Naive B cell (primary cell): ENCODE data around the gene PTMS. TPM values are rescaled to one million over a fixed set of nuclear protein-coding genes. Genes with fewer than 3 reads are reported as not detected.

Source experiments
- ATAC-seq, 2 donors: fragments of 150-1000 bp; cut with Tn5 transposase; 2 replicates each; pipeline ENCODE4 v1.10.0; 2021; ENCODE audit warnings: low read depth in 2 of 2, mild to moderate bottlenecking in 2 of 2, moderate library complexity in 2 of 2
- DNase-seq: peaks from one replicate; pipeline ENCODE4 v3.0.0; 2022
- H3K27ac Mint-ChIP-seq, 6 donors: one replicate each; pipeline ENCODE4 v1.8.0; 2020 to 2022; ENCODE audit warnings: mild to moderate bottlenecking in 6 of 6, mixed read lengths in 6 of 6, moderate library complexity in 5 of 6, inconsistent platforms in 2 of 6
- H3K27me3 Mint-ChIP-seq, 3 donors: one replicate each; pipeline ENCODE4 v1.8.0; 2021 to 2022; ENCODE audit warnings: mixed read lengths in 3 of 3, mild to moderate bottlenecking in 1 of 3
- H3K36me3 Mint-ChIP-seq, 2 donors: one replicate each; pipeline ENCODE4 v1.8.0; 2020 to 2022; ENCODE audit warnings: mixed read lengths in 2 of 2, inconsistent platforms in 1 of 2, mild to moderate bottlenecking in 1 of 2
- H3K4me1 Mint-ChIP-seq, 3 donors: one replicate each; pipeline ENCODE4 v1.8.0; 2020 to 2022; ENCODE audit warnings: mixed read lengths in 3 of 3, inconsistent platforms in 1 of 3, mild to moderate bottlenecking in 1 of 3, moderate library complexity in 1 of 3
- H3K4me3 Mint-ChIP-seq, 8 donors: one replicate each; pipeline ENCODE4 v1.8.0; 2020 to 2022; ENCODE audit warnings: mild to moderate bottlenecking in 8 of 8, mixed read lengths in 8 of 8, moderate library complexity in 8 of 8, inconsistent platforms in 2 of 8
- H3K9me3 Mint-ChIP-seq, 7 donors: one replicate each; pipeline ENCODE4 v1.8.0; 2020 to 2022; ENCODE audit warnings: mixed read lengths in 7 of 7, mild to moderate bottlenecking in 5 of 7, inconsistent platforms in 2 of 7, moderate library complexity in 1 of 7
- polyA plus RNA-seq, 6 donors: library from polyadenylated mRNA; unstranded; fragments of 300-500 nt; fragmentation: Illumina TruSeq; gene quantifications; one replicate each; pipeline ENCODE4 v1.2.3, GENCODE V29; 2021; ENCODE audit warnings: low read depth in 6 of 6

Gene PTMS
- polyA plus RNA-seq, 6 donors from 2014 or later = 0.38 TPM; not detected in 5

- Mint-ChIP-seq H3K27me3 (peaks cover 43 to 90% (median 88%) of the 10 kb centered on the region in 3 donors), H3K4me3 (no peak overlapping the region), H3K9me3 (peaks cover 0 to 1% (median 0%) of the 10 kb centered on the region in 7 donors), H3K27ac (no peak overlapping the region), H3K36me3 (peaks cover 0 to 4% of the 10 kb centered on the region in 2 donors), H3K4me1 (peaks cover 36 to 47% (median 42%) of the 10 kb centered on the region in 3 donors)
- DNase-seq = no peak
- ATAC-seq = no peak
Measured at GRCh38 chr12:6770094-6770493, 3.9 kb downstream of the PTMS start.

DNA sequence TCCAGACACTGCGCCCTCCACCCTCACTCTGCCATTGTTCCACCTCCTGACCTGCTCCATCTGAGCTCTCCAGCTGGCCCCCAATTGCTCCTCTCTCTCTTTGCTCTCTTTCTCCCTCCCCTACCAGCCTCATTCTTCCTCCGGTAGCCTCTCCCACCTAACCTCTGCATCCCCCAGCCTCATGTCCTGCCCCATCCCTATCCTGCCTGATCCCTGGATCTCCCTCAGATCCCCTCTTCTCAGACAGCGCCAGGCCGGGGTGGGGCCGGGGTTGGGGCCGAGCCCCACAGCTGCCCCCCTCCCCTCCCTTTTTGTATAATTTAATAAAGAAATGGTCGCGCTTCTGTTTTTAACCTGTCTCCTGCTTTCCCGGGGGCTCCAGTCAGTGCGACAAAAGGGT lies 4.4 kb downstream of the PTMS start:
- H3K4me3 Mint-ChIP-seq = no peak overlapping the region
- H3K27me3 Mint-ChIP-seq = peaks cover 43 to 90% (median 88%) of the 10 kb centered on the region in 3 donors
- H3K27ac Mint-ChIP-seq = no peak overlapping the region
- H3K4me1 Mint-ChIP-seq = peaks cover 32 to 43% (median 37%) of the 10 kb centered on the region in 3 donors
- DNase-seq = no peak
- peaks cover 0 to 8% of the 10 kb centered on the region in 2 donors for H3K36me3 Mint-ChIP-seq
- peaks cover 0 to 1% (median 0%) of the 10 kb centered on the region in 7 donors for H3K9me3 Mint-ChIP-seq
- ATAC-seq = no peak

GRCh38 chr12:6771091-6771495 lies 4.9 kb downstream of the PTMS start:
- peaks cover 0 to 8% of the 10 kb centered on the region in 2 donors for H3K36me3 Mint-ChIP-seq
- DNase-seq = no peak
- peaks cover 0 to 1% (median 0%) of the 10 kb centered on the region in 7 donors for H3K9me3 Mint-ChIP-seq
- ATAC-seq = no peak
- no peak overlapping the region for H3K27ac Mint-ChIP-seq
- H3K4me1 Mint-ChIP-seq = peaks cover 32 to 42% (median 33%) of the 10 kb centered on the region in 3 donors
- H3K27me3 Mint-ChIP-seq = peaks cover 47 to 92% (median 89%) of the 10 kb centered on the region in 3 donors
- no peak overlapping the region for H3K4me3 Mint-ChIP-seq

DNA sequence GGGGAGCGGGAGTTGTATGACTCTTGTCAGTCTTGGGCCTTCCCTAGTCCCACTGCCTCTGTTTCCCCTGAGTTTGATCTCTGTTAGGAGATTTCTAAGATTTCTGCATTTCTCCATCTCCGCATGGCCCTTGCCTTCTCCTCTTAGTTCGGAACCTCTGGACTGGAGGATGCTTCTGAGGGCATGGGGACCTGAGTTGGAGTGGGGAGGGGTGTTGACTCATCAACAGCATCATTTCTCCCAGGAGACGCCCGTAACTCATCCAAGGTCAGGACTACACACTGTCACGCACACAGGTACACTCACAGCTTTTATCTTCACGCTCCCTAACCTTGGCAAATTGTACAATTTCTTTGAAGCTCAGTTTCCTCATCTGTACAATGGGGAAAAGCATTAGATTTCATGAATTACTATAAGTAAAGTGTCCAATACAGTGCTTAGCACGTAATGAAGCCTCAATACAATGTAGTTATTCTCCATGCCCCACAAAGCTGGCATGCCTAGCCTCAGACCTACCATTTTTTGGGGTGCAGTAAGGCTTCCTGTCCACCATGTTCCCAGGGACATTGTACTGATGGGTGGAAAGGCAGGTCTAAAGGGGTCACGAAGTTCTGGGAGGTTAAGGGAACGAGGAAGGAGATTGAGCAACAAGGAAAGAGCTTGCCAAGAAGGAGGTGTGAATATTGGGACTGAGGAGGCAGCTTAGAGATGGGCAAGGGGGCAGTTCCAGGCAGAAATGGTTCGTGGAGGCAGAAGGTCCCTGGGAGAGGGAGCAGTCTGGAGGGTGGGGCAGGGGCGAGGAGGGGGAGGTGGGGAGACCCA lies 5.6 kb downstream of the PTMS start:
- Mint-ChIP-seq H3K4me1 (peaks cover 32 to 42% (median 33%) of the 10 kb centered on the region in 3 donors), H3K27me3 (peaks cover 53 to 98% (median 95%) of the 10 kb centered on the region in 3 donors), H3K4me3 (peak overlapping the region in 4 of 8 donors; percentile 24 to 69 (median 65)), H3K36me3 (peaks cover 0 to 8% of the 10 kb centered on the region in 2 donors), H3K27ac (no peak overlapping the region), H3K9me3 (peaks cover 0 to 1% (median 0%) of the 10 kb centered on the region in 7 donors)
- DNase-seq (no peak), ATAC-seq (no peak)

DNA sequence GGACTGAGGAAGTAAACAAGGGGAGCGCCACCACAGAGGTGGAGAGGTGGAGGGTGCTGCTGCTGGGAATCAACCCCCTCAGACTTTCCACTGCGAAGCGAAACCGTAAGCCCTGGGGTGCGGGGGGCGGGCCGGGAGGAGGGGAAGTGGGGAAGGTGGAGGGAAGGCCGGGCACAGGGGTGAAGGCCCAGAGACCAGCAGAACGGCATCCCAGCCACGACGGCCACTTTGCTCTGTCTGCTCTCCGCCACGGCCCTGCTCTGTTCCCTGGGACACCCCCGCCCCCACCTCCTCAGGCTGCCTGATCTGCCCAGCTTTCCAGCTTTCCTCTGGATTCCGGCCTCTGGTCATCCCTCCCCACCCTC lies 6.2 kb downstream of the PTMS start, which contains the start of gene LAG3:
Gene LAG3 (plus strand): TSS at position 190 of the 365 bp plus-strand sequence. CDS start 333 bp downstream, outside the sequence.
- Mint-ChIP-seq H3K27ac (peak within 1 kb of the TSS in 1 of 6 donors; percentile 65), H3K4me1 (peaks cover 27 to 36% (median 31%) of the 10 kb centered on the region in 3 donors), H3K4me3 (peak within 1 kb of the TSS in 4 of 8 donors; percentile 24 to 69 (median 65)), H3K36me3 (peaks cover 0 to 8% of the 10 kb centered on the region in 2 donors), H3K27me3 (peaks cover 53 to 99% (median 95%) of the 10 kb centered on the region in 3 donors), H3K9me3 (peaks cover 0 to 1% (median 0%) of the 10 kb centered on the region in 7 donors)
- no peak for DNase-seq
- peak; percentile 27 to 41 for ATAC-seq

DNA sequence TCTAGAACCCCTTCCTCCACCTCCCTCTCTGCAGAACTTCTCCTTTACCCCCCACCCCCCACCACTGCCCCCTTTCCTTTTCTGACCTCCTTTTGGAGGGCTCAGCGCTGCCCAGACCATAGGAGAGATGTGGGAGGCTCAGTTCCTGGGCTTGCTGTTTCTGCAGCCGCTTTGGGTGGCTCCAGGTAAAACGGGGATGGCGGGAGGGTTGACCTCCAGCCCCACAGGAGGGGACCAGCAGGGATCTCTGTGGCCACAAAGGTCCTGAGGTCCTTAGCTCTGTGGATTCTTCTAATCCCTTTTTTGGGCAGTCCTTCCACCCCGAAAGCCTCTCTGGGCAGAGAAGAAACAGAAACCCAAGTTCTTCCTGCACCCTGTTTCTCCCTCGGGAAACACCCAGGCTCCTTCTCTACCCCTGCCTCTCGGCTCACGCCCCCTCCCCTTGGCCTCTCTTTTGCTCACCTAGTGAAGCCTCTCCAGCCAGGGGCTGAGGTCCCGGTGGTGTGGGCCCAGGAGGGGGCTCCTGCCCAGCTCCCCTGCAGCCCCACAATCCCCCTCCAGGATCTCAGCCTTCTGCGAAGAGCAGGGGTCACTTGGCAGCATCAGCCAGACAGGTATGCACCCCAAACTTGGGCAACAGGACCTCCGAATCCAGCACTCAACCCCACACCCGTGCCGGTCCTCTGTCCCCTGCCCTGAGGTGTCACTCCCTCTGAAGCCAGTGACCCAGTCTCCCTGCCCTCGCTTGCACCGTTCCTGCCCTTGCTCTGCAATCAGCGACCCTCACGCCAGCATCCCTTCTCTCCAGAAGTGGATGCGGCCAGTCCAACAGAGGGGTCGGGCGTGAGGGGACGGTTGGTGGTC lies 6.8 kb downstream of the PTMS start:
- Mint-ChIP-seq H3K27ac (peak overlapping the region in 1 of 6 donors; percentile 65), H3K4me3 (peak overlapping the region in 2 of 8 donors; percentile 2 to 40), H3K4me1 (peaks cover 22 to 30% (median 25%) of the 10 kb centered on the region in 3 donors), H3K27me3 (peaks cover 54 to 99% (median 95%) of the 10 kb centered on the region in 3 donors), H3K9me3 (peaks cover 0 to 1% (median 0%) of the 10 kb centered on the region in 7 donors), H3K36me3 (peaks cover 0 to 8% of the 10 kb centered on the region in 2 donors)
- DNase-seq (no peak), ATAC-seq (no peak)

GRCh38 chr12:6773590-6774351 lies 7.6 kb downstream of the PTMS start:
- no peak overlapping the region for H3K27ac Mint-ChIP-seq
- ATAC-seq (no peak), DNase-seq (no peak)
- H3K4me3 Mint-ChIP-seq = peak overlapping the region in 2 of 8 donors; percentile 2 to 6
- peaks cover 52 to 99% (median 95%) of the 10 kb centered on the region in 3 donors for H3K27me3 Mint-ChIP-seq
- peaks cover 27 to 37% (median 31%) of the 10 kb centered on the region in 3 donors for H3K4me1 Mint-ChIP-seq
- peaks cover 0 to 1% (median 0%) of the 10 kb centered on the region in 7 donors for H3K9me3 Mint-ChIP-seq
- peaks cover 0 to 8% of the 10 kb centered on the region in 2 donors for H3K36me3 Mint-ChIP-seq

DNA sequence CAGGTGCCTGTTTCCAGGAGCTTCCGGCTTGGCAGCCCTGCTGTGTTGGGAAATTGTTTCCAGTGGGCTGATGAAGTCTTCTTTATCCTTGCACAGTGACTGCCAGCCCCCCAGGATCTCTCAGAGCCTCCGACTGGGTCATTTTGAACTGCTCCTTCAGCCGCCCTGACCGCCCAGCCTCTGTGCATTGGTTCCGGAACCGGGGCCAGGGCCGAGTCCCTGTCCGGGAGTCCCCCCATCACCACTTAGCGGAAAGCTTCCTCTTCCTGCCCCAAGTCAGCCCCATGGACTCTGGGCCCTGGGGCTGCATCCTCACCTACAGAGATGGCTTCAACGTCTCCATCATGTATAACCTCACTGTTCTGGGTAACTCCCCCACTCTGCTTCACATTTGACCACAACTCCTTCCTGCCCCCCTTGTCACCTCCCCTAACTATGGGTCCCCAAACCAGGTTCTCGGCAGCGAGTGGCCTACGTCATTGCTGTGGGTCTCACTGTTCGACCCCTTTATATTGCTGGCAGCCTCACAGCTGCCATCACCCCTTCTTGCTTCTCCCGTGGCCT lies 8.4 kb downstream of the PTMS start:
- Mint-ChIP-seq H3K4me1 (peaks cover 30 to 42% (median 35%) of the 10 kb centered on the region in 3 donors), H3K36me3 (peaks cover 0 to 8% of the 10 kb centered on the region in 2 donors), H3K9me3 (no peaks in the 10 kb centered on the region), H3K27ac (no peak overlapping the region), H3K27me3 (peaks cover 46 to 93% (median 88%) of the 10 kb centered on the region in 3 donors), H3K4me3 (peak overlapping the region in 1 of 8 donors; percentile 63)
- no peak for DNase-seq
- no peak for ATAC-seq

GRCh38 chr12:6775185-6776174 lies 9.3 kb downstream of the PTMS start:
- peaks cover 0 to 8% of the 10 kb centered on the region in 2 donors for H3K36me3 Mint-ChIP-seq
- ATAC-seq (no peak), DNase-seq (no peak)
- H3K27ac Mint-ChIP-seq = peak overlapping the region in 1 of 6 donors; percentile 36
- H3K9me3 Mint-ChIP-seq = no peaks in the 10 kb centered on the region
- peaks cover 46 to 84% (median 79%) of the 10 kb centered on the region in 3 donors for H3K27me3 Mint-ChIP-seq
- H3K4me3 Mint-ChIP-seq = peak overlapping the region in 2 of 8 donors; percentile 24 to 42
- peaks cover 30 to 42% (median 35%) of the 10 kb centered on the region in 3 donors for H3K4me1 Mint-ChIP-seq

DNA sequence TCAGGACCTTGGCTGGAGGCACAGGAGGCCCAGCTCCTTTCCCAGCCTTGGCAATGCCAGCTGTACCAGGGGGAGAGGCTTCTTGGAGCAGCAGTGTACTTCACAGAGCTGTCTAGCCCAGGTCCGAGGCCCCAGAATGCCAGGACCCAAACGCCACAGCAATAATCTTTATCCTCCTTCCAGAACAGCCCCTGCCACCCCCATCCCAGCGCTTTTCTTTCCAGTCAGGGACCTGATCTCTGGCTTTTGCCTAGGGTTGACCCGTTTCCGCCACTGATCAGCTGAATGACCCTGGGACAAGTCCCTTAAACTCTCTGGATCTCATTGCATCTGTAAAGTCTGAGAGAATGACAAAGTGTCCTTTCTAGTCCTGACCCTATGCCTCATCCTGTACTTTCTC lies 11.2 kb downstream of the PTMS start:
- peak overlapping the region in 2 of 8 donors; percentile 19 to 29 for H3K4me3 Mint-ChIP-seq
- no peaks in the 10 kb centered on the region for H3K9me3 Mint-ChIP-seq
- H3K4me1 Mint-ChIP-seq = peaks cover 25 to 30% (median 29%) of the 10 kb centered on the region in 3 donors
- H3K36me3 Mint-ChIP-seq = peaks cover 0 to 8% of the 10 kb centered on the region in 2 donors
- DNase-seq (no peak), ATAC-seq (no peak)
- peaks cover 38 to 65% (median 61%) of the 10 kb centered on the region in 3 donors for H3K27me3 Mint-ChIP-seq
- no peak overlapping the region for H3K27ac Mint-ChIP-seq

GRCh38 chr12:6778217-6778573 lies 12.0 kb downstream of the PTMS start:
- Mint-ChIP-seq H3K4me3 (peak overlapping the region in 6 of 8 donors; percentile 54 to 95 (median 88)), H3K27me3 (peaks cover 38 to 59% (median 54%) of the 10 kb centered on the region in 3 donors), H3K36me3 (peaks cover 0 to 8% of the 10 kb centered on the region in 2 donors), H3K4me1 (peaks cover 22 to 24% (median 23%) of the 10 kb centered on the region in 3 donors), H3K9me3 (no peaks in the 10 kb centered on the region), H3K27ac (peak overlapping the region in 1 of 6 donors; percentile 29)
- DNase-seq = no peak
- ATAC-seq = no peak
